ENCODE data around the gene TBX10.
"Not testable (repeated sequence)": the region's sequence is repeated elsewhere in the genome, so short reads cannot be mapped to it uniquely, and the experiment has no call there.

Gene TBX10

GRCh38 chr11:67645521-67646461, 6.2 kb upstream of the TBX10 start:
- no peak for DNase-seq (ENCODE audit: low read depth)

DNA sequence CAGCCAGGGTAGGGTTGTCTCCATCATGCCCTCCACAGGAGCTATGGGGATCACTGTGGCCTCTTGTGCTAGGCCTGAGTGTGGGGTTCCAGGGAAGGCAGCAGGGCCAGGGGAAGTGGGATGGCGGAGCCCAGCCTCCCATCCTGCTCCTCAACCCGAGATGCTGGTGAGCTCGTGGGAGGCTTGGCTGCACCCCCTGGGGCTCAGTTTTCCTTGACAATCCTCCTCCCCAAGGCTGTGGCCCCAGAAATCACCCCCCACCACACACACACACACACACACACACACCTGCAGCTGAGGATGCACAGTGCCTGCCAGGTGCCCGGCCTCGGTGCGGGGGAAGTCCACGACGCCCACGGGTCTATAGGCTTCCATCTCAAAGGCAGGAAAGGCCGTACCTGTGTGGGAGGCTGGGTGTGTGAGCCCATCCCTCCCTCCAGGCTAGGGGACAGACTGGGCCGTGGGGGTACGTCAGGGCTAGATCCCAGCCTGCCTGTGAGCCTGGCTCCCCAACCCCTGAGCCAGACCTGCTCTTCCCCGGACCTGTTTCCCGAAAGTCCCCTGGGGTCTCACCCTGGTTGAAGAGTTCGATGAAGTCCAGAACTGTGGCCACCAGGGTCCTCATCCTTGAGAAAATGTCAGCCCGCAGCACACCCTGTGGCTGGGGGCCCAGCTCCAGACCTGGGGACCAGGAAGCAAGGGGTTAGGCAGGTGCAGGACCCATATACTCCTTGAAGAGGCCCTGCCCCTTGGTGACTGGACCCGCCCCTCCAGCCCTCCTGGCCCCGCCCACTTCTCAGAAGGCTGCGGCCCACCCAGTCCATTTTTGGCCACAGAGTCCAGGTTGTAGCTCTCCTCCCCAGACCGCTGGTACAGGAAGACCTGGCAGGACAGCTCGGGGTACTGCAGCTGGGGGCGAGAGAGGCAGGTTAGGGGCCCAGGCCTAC, 5.2 kb upstream of the TBX10 start:
- DNase-seq (ENCODE audit: low read depth), result no peak

DNA sequence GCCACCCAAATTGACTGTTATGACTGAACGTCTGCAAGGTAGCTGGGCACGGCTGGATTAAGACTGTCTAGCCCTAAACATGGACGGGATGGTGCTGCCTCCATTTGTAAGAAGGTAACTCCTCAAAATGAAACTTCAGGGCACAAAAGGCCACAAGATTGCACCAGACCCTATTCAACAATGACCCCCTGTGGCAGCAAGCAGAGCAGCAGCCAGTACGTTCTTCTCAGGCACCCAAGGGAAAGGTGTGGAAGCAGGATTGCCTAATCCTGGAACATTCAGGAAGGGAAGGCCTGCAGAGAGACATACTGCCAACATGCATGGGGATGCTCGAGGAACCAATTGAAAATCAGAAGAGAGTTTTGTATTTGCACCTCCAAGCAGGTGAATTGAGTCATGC, 4.5 kb upstream of the TBX10 start:
- no peak for DNase-seq (ENCODE audit: low read depth)

- DNase-seq (ENCODE audit: low read depth), result no peak
These were observed 2.9 kb upstream of the TBX10 start for GRCh38 chr11:67642173-67643120.

- no peak for DNase-seq (ENCODE audit: low read depth)
These were observed 2.0 kb upstream of the TBX10 start for GRCh38 chr11:67641338-67642172.

GRCh38 chr11:67640758-67641337, 1.3 kb upstream of the TBX10 start:
- no peak for DNase-seq (ENCODE audit: low read depth)

DNA sequence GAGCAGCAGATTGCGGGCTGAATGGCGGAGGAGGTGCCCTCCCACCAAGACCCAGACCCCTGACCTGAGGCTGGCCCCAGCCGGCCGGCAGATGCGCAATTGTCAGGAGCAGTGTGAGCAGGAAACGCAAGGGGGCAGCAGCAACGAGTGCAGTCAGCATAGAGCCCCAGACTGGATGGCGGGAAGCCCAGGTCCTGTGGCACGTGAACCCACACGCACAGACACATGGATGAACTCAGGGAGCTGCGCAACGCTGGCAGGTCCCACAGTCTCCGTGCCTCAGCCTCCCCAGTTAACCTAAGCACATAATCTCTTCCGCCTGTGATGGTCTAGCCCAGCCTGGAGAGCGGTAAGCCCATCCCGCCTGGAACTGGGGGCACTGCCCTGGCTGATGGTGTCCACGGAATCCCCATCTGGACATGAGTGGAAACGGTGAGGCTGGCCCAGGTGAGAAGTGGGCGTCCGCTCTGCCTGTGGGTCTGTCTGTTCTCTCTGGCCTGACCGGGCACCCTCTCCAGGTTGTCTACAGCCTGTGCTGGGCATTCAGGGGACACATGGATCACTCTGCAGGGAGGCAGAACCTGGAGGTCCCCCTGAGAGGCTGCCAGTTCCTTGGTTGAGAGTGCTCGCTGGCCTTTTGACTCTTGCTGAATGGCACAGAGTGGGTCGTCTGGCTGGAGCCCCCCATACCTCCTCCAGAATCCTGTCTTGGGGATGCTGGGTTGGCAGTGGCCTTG, 626 bp upstream of the TBX10 start:
- peak; percentile 33 for DNase-seq (ENCODE audit: low read depth)

DNA sequence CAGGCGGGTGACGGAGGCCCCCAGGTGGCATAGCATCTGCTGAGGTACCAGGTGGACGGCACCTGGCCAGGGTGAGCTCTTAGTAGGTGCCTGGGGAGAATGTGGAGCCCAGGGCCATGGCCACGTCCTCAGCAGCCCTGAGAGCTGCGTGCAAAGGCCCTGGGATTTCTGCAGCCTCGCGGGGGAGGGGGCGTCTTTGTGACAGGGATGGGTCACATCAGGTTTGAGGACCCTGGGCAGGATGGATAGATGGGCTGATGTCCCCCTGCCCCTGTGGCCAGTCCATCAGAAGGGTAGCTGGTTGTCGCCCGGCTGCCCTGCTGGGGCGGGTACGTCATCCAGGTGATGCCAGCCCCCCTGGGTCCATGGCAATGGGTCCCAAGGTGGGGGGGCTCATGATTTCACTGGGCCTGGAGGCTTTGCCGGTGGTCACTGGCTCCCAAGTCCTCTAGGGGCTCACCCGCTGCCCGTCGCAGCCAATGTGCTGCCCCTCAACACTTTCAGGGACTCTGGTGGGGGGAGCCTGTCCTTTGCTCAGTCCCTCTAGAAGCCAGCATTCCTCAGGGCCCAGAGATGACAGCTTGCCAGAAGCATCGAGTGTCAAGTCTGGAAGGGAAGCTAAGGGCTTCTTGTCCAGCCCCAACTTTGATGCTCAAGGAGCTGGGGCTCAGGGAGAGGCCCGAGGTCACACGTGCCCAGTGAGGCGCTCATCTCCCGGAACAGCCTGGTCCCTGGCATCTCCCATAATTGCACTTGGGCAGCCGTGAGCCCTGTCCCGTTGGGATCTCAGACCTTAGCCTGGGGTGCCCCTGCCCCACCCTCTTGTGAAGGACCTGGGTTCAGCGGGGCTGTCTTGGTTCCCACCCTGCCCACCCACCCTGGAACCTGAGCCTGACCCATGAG, 777 bp downstream of the TBX10 start:
- no peak for DNase-seq (ENCODE audit: low read depth)

DNA sequence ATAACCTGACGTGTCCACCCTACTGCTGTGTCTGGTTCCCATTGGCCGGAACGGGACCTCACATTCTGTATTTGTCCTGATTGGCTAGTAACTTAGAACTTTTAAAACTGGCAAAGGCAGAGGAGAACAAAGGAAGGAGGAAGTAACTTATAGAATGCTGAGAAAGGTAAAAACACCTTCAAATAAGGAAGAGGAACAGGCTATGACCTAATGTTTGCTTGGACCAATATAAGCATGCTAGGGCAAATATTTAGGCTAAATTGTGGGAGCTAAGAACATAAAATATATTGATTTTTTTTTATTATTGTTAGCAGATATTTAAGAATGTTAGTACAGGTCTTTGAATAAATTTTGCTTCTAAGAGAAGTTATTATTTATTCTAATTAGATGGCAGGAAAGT, 2.1 kb downstream of the TBX10 start:
- not testable (repeated sequence) for DNase-seq (ENCODE audit: low read depth)

DNA sequence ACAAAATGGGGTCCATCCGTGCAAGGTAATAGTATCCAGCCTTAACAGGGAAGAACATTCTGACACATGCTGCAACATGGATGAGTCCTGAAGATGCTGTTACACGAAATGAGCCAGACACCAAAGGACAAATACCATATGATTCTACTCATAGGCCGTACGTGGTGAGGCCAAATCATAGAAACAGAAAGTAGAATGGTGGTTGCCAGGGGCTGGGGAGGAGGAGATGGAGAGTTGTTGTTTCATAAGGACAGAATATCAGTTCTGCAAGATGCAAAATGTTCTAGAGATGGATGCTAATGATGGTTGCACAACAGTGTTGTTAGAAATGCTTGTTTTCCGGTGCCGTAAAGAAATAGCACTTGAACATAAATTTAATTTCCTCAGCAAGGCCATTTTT, 2.6 kb downstream of the TBX10 start:
- DNase-seq (ENCODE audit: low read depth), result no peak

DNA sequence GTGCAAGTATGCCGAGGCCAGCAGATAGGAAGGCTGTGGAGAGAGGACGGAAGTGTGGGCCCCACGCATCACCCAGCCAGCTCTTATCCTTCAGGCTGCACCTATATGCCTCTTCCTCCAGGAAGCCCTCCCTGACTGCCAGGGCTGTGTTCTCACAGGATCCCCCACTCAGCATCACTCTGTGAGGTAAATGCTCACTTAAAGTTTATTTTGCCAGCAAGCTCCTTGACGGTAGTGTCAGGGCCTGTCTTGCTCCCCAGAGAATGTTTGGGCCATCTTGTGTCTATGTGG, 4.4 kb downstream of the TBX10 start:
- no peak for DNase-seq (ENCODE audit: low read depth)

- no peak for DNase-seq (ENCODE audit: low read depth)
These were observed 5.0 kb downstream of the TBX10 start for GRCh38 chr11:67634366-67635230.

- DNase-seq (ENCODE audit: low read depth), result no peak
These were observed 5.7 kb downstream of the TBX10 start for GRCh38 chr11:67633758-67634365.

- no peak for DNase-seq (ENCODE audit: low read depth)
These were observed 6.4 kb downstream of the TBX10 start for GRCh38 chr11:67632982-67633755.

DNA sequence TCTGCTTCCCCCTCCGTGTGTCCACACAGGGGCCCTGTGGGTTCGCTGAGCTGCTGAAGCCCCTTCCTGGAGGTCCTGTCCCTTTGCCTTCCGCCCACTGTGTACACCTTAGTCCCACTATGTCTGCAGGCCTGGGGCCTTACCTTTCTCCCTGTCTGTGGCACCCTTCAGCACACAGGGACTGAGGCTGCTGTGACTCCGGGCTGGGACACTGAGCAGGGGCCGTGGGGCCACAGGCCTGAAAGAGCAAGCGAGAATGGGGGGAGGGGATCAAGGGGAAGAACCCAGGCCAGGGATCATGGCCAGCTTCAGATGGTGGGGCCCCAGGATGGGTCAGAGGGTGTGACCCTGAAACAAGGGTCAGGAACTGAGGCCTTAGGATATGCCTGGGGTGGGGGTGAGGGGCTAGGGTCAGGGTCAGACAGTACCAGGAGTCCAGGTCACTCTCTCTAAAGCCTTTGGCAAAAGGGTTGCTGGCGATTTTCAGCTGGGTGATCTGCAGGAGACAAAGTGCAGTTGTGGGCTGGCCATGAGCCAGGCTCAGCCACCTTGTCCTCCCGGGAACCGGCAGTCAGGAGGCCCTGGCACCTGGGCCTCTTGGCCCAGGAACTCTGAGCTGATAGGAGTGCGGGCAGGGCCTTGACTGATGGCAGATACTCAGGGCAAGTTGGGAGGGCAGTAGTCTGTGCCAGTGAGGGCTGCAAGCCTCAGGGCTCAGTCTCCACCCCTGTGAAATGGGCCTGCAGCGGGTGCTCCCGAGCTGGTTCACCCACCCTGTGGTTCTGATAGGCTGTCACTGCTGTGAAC, 7.2 kb downstream of the TBX10 start:
- no peak for DNase-seq (ENCODE audit: low read depth)

DNA sequence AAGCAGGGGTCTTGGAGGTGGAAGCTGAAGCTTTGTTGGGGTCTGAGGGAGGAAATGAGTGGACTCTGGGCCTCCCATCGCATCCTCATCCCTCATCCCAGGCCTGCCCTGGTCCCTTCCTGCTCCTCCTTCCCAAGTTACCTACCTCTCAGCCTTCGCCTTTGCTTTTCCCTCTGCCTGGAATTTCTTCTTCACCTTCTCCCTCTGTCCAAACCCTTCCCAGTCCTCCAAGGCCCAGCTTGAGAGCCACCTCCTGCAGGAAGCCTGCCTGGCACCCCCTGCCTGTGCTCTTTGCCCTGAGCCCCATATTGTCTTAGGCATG, 7.7 kb downstream of the TBX10 start:
- DNase-seq (ENCODE audit: low read depth), result no peak

All from stimulated activated CD8-positive, alpha-beta memory T cell treated with anti-CD3 and anti-CD28 coated beads, Interleukin-12 subunit alpha, Interleukin-12 subunit beta, amount 100 ng/mL, for 1 hour (primary cell).